Coronary artery (tissue), 2 donors: ENCODE results near the gene TMPRSS9.
"Not testable (repeated sequence)": the region's sequence is repeated elsewhere in the genome, so short reads cannot be mapped to it uniquely, and the experiment has no call there.

Source experiments
- DNase-seq: peaks from one replicate; pipeline ENCODE4 v3.0.0-alpha.2; 2017; ENCODE audit warnings: low spot score
- H3K27ac ChIP-seq, 2 donors: fragments of 200-600 bp; sonication (generic); one replicate each; pipeline ENCODE4 v1.5.1; 2016 to 2019
- H3K4me3 ChIP-seq: fragments of 200-600 bp; sonication (generic); 2 replicates; pipeline ENCODE4 v1.5.1; 2016; ENCODE audit warnings: mild to moderate bottlenecking, moderate library complexity
- CTCF ChIP-seq: fragments of 200-600 bp; sonication (generic); IDR thresholded peaks from one replicate; pipeline ENCODE4 v1.5.1; 2019; ENCODE audit warnings: antibody characterized with exemption

The TMPRSS9 gene

GRCh38 chr19:2454199-2454961, 94.3 kb downstream of the TMPRSS9 start:
- H3K27ac ChIP-seq: no peak overlapping the region
- TF ChIP-seq CTCF: no peak
- no peak for DNase-seq
- no peak overlapping the region for H3K4me3 ChIP-seq

GRCh38 chr19:2454962-2455850, 95.1 kb downstream of the TMPRSS9 start:
- TF ChIP-seq CTCF: no peak
- no peak for DNase-seq
- Histone ChIP-seq H3K4me3 (peak overlapping the region; percentile 93), H3K27ac (peak overlapping the region in 1 of 2 donors; percentile 2)

- no peak for TF ChIP-seq CTCF
- Histone ChIP-seq H3K4me3 (peak overlapping the region; percentile 93), H3K27ac (peak overlapping the region; percentile 2 to 78)
- no peak for DNase-seq
Measured at GRCh38 chr19:2455851-2456570, 95.9 kb downstream of the TMPRSS9 start.

- TF ChIP-seq CTCF: no peak
- DNase-seq: no peak
- peak overlapping the region; percentile 93 for H3K4me3 ChIP-seq
- H3K27ac ChIP-seq: peak overlapping the region in 1 of 2 donors; percentile 78
Measured at GRCh38 chr19:2457394-2458037, 97.5 kb downstream of the TMPRSS9 start.

- Histone ChIP-seq H3K27ac (no peak overlapping the region), H3K4me3 (no peak overlapping the region)
- no peak for DNase-seq
- TF ChIP-seq CTCF: no peak
Measured at GRCh38 chr19:2458054-2458453, 98.0 kb downstream of the TMPRSS9 start.

- not testable (repeated sequence) for H3K27ac ChIP-seq, H3K4me3 ChIP-seq, DNase-seq
Measured at GRCh38 chr19:2458776-2459175, 98.7 kb downstream of the TMPRSS9 start.

GRCh38 chr19:2460245-2460644, 100.2 kb downstream of the TMPRSS9 start:
- TF ChIP-seq CTCF: no peak
- Histone ChIP-seq H3K27ac (no peak overlapping the region), H3K4me3 (no peak overlapping the region)
- DNase-seq: no peak
